ENCODE measurements around the gene GSC2. TPM values are rescaled to one million over a fixed set of nuclear protein-coding genes. Genes with fewer than 3 reads are reported as not detected.

Gene GSC2
- total RNA-seq, 1 donor from 2014 or later = not detected

DNA sequence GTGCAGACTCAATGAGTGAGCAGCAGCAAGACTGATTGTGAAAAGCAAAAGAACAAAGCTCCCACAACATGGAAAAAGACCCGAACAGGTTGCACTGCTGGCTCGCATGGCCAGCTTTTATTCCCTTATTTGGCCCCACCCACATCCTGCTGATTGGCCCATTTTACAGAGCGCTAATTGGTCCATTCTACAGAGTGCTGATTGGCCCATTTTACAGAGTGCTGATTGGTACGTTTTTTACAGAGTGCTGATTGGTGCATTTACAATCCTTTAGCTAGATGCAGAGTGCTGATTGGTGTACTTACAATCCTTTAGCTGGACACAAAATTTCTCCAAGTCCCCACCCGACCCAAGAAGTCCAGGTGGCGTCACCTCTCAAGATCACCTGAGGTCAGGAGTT lies 43.8 kb upstream of the GSC2 start:
- Histone ChIP-seq H3K4me3 (no peak overlapping the region), H3K9me3 (ENCODE audit: low read depth) (no peaks in the 10 kb centered on the region), H4K20me1 (ENCODE audit: low read depth) (no peaks in the 10 kb centered on the region), H3K4me2 (no peak overlapping the region), H3K27ac (no peak overlapping the region), H3F3A (ENCODE audit: low read depth) (no peaks in the 10 kb centered on the region), H3K27me3 (no peaks in the 10 kb centered on the region), H3K79me2 (ENCODE audit: low read depth) (no peaks in the 10 kb centered on the region), H2AFZ (replicated peaks) (no peak overlapping the region), H3K4me1 (no peaks in the 10 kb centered on the region), H3K9ac (no peak overlapping the region), H3K36me3 (no peaks in the 10 kb centered on the region)
- no peak overlapping the region for H3K4me3 Mint-ChIP-seq
- TF ChIP-seq EZH2phosphoT487 (IDR thresholded peaks at IDR 0.05) (no peak), EZH2 (IDR thresholded peaks at IDR 0.05) (no peak)
- TF ChIP-seq, protein P1, sequence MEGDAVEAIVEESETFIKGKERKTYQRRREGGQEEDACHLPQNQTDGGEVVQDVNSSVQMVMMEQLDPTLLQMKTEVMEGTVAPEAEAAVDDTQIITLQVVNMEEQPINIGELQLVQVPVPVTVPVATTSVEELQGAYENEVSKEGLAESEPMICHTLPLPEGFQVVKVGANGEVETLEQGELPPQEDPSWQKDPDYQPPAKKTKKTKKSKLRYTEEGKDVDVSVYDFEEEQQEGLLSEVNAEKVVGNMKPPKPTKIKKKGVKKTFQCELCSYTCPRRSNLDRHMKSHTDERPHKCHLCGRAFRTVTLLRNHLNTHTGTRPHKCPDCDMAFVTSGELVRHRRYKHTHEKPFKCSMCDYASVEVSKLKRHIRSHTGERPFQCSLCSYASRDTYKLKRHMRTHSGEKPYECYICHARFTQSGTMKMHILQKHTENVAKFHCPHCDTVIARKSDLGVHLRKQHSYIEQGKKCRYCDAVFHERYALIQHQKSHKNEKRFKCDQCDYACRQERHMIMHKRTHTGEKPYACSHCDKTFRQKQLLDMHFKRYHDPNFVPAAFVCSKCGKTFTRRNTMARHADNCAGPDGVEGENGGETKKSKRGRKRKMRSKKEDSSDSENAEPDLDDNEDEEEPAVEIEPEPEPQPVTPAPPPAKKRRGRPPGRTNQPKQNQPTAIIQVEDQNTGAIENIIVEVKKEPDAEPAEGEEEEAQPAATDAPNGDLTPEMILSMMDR (IDR thresholded peaks at IDR 0.05) = no peak
- H3K27ac Mint-ChIP-seq = peak overlapping the region; percentile 10
- DNase-seq (ENCODE audit: low spot score) = no peak
- H3K27me3 Mint-ChIP-seq (ENCODE audit: insufficient read depth, low read depth) = peaks cover 6% of the 10 kb centered on the region
- no peaks in the 10 kb centered on the region for H3K9me3 Mint-ChIP-seq
- H3K36me3 Mint-ChIP-seq = peaks cover 7% of the 10 kb centered on the region
- no peaks in the 10 kb centered on the region for H3K4me1 Mint-ChIP-seq

DNA sequence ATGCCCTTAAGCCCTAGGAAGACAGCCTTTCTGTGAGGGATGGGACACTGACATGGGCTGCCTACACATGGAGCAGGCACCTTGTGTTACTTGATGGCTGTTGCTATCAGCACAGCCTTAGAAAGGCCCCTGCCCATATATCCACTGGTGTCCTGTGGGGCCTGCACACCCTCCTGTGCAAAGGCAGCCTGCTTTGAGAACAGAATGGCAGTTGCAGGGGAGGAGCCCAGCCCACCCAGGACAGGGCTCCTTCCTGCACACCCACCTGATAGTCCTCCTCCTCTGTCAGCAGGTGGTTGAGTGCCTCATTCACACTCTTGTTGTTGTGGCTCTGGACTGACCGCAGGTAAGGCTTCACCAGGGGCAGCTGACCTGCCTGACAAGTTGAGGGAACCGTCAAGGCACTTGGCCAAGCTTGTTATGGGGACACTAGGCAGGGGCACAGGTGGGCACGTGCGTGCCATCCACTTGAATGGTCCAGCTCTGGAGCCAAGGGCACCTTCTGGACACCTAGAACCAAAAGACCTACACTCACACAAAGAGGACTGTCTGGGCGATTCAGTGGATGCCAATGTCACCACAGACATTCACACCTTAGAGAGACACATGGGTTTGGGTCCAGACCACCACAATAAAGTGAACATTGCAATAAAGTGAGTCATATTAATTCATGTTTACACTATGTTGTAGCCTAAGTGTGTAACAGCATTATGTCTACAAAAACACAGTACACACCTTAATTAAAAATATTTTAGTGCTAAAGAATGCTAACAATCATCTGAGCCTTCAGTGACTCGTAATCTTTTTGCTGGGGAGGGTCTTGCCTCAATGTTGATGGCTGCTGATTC lies 37.8 kb upstream of the GSC2 start:
- peaks cover 8% of the 10 kb centered on the region for H3K27me3 Mint-ChIP-seq (ENCODE audit: insufficient read depth, low read depth)
- TF ChIP-seq EZH2 (IDR thresholded peaks at IDR 0.05) = no peak
- no peak for TF ChIP-seq EZH2phosphoT487 (IDR thresholded peaks at IDR 0.05)
- TF ChIP-seq, protein P1 (IDR thresholded peaks at IDR 0.05) = no peak
- H3K4me3 Mint-ChIP-seq = no peak overlapping the region

DNA sequence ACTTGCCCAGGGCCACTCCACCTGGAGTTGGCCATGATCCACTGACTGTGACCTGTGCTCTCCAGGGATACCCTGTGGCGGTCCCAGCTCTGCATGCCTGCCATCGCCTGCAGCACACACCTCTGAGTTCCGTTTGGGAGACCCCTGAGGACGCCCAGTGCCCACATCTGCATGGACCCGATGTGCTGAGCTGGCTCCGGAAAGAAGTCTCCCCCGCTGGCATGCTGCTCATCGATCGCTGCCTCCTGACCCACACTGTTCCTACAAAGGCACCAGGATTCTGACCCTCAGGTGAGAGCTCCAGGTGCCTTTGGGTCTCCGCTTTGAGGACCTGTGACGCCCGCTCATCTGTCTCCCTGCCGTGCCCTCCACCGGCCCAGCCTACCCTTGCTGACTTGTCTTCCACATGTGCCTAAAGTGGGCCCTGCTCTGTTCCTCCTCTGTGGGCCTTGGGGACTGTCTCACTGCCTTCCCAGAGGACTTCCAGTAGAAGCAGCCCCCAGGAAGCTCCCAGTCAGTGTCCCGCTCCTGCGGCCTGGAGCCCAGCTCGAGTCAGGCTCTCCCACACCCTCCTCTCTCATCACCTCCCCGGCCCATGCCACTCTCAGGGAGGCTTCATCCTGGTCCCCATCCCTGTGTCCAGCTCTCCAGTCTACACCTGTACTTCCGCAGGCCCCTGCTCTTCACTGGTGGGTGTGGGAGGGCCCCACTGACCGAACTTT lies 34.3 kb upstream of the GSC2 start:
- DNase-seq (ENCODE audit: low spot score) = no peak
- Mint-ChIP-seq H3K4me1 (peaks cover 6% of the 10 kb centered on the region), H3K9me3 (no peaks in the 10 kb centered on the region), H3K27ac (no peak overlapping the region), H3K36me3 (peaks cover 2% of the 10 kb centered on the region), H3K4me3 (peak overlapping the region; percentile 24), H3K27me3 (ENCODE audit: insufficient read depth, low read depth) (peaks cover 4% of the 10 kb centered on the region)
- no peaks in the 10 kb centered on the region for H3K4me1 ChIP-seq
- no peaks in the 10 kb centered on the region for H3K27me3 ChIP-seq
- H3K4me3 ChIP-seq = no peak overlapping the region
- no peaks in the 10 kb centered on the region for H3K36me3 ChIP-seq
- no peak overlapping the region for H3K9ac ChIP-seq
- H3K79me2 ChIP-seq (ENCODE audit: low read depth) = no peaks in the 10 kb centered on the region
- H3K4me2 ChIP-seq = no peak overlapping the region
- no peak overlapping the region for H2AFZ ChIP-seq (replicated peaks)
- H3K9me3 ChIP-seq (ENCODE audit: low read depth) = no peaks in the 10 kb centered on the region
- H4K20me1 ChIP-seq (ENCODE audit: low read depth) = no peaks in the 10 kb centered on the region
- TF ChIP-seq, protein P1 (IDR thresholded peaks at IDR 0.05) = no peak
- TF ChIP-seq EZH2phosphoT487 (IDR thresholded peaks at IDR 0.05) = no peak
- no peak for TF ChIP-seq EZH2 (IDR thresholded peaks at IDR 0.05)
- H3K27ac ChIP-seq = no peak overlapping the region
- no peaks in the 10 kb centered on the region for H3F3A ChIP-seq (ENCODE audit: low read depth)

More for the DNA sequence above, 37.8 kb upstream of the GSC2 start:
- Mint-ChIP-seq H3K36me3 (peaks cover 2% of the 10 kb centered on the region), H3K9me3 (no peaks in the 10 kb centered on the region), H3K4me1 (no peaks in the 10 kb centered on the region), H3K27ac (no peak overlapping the region)
- H3K4me3 ChIP-seq = no peak overlapping the region
- H3K27ac ChIP-seq = no peak overlapping the region
- no peak overlapping the region for H2AFZ ChIP-seq (replicated peaks)
- no peak overlapping the region for H3K4me2 ChIP-seq
- no peak overlapping the region for H3K9ac ChIP-seq
- no peaks in the 10 kb centered on the region for H3K79me2 ChIP-seq (ENCODE audit: low read depth)
- no peaks in the 10 kb centered on the region for H3K9me3 ChIP-seq (ENCODE audit: low read depth)
- no peaks in the 10 kb centered on the region for H3K27me3 ChIP-seq
- DNase-seq (ENCODE audit: low spot score) = no peak
- no peaks in the 10 kb centered on the region for H4K20me1 ChIP-seq (ENCODE audit: low read depth)
- H3K36me3 ChIP-seq = no peaks in the 10 kb centered on the region
- H3F3A ChIP-seq (ENCODE audit: low read depth) = no peaks in the 10 kb centered on the region
- H3K4me1 ChIP-seq = no peaks in the 10 kb centered on the region

Measured in neural progenitor cell (in vitro differentiated cells).